ENCODE results near the gene CCNG1.

CCNG1 gene

GRCh38 chr5:163440954-163441353 is 3.6 kb downstream of the CCNG1 start (continued):
- TF ChIP-seq ZNF8 (CRISPR knock-in tag; IDR thresholded peaks at IDR 0.05) (no peak), SNAI2 (CRISPR knock-in tag; IDR thresholded peaks at IDR 0.05) (no peak), TCF4 (CRISPR knock-in tag; IDR thresholded peaks at IDR 0.05; ENCODE audit: borderline replicate concordance) (no peak), GLIS3 (CRISPR knock-in tag; IDR thresholded peaks at IDR 0.05) (no peak), CSRNP3 (CRISPR knock-in tag; IDR thresholded peaks at IDR 0.05) (no peak), POU6F1 (CRISPR knock-in tag; IDR thresholded peaks at IDR 0.05; ENCODE audit: borderline replicate concordance, low read depth) (no peak), PATZ1 (CRISPR knock-in tag; IDR thresholded peaks at IDR 0.05; ENCODE audit: borderline replicate concordance) (no peak)

- no peak for ATAC-seq
- TF ChIP-seq POU6F1 (CRISPR knock-in tag; IDR thresholded peaks at IDR 0.05; ENCODE audit: borderline replicate concordance, low read depth) (no peak), ARNTL (CRISPR knock-in tag; IDR thresholded peaks at IDR 0.05; ENCODE audit: borderline replicate concordance, low read depth) (no peak), SNAI2 (CRISPR knock-in tag; IDR thresholded peaks at IDR 0.05) (no peak), CREB5 (CRISPR knock-in tag; IDR thresholded peaks at IDR 0.05; ENCODE audit: low read depth) (no peak), GLIS3 (CRISPR knock-in tag; IDR thresholded peaks at IDR 0.05) (no peak), ZNF70 (CRISPR knock-in tag; IDR thresholded peaks at IDR 0.05) (no peak), TCF4 (CRISPR knock-in tag; IDR thresholded peaks at IDR 0.05; ENCODE audit: borderline replicate concordance) (no peak), OSR1 (CRISPR knock-in tag; IDR thresholded peaks at IDR 0.05) (no peak), ZFP3 (CRISPR knock-in tag; IDR thresholded peaks at IDR 0.05) (no peak), ZNF8 (CRISPR knock-in tag; IDR thresholded peaks at IDR 0.05) (no peak)
These were observed 7.1 kb downstream of the CCNG1 start for GRCh38 chr5:163444526-163444925.

- no peak for TF ChIP-seq BACH2 (CRISPR knock-in tag; IDR thresholded peaks at IDR 0.05; ENCODE audit: borderline replicate concordance)
- no peak for TF ChIP-seq ZNF70 (CRISPR knock-in tag; IDR thresholded peaks at IDR 0.05)
- TF ChIP-seq CSDC2 (CRISPR knock-in tag; IDR thresholded peaks at IDR 0.05): no peak
- TF ChIP-seq CSRNP3 (CRISPR knock-in tag; IDR thresholded peaks at IDR 0.05): no peak
- TF ChIP-seq TSHZ2 (CRISPR knock-in tag; IDR thresholded peaks at IDR 0.05): no peak
- TF ChIP-seq OSR1 (CRISPR knock-in tag; IDR thresholded peaks at IDR 0.05): no peak
- no peak for TF ChIP-seq PATZ1 (CRISPR knock-in tag; IDR thresholded peaks at IDR 0.05; ENCODE audit: borderline replicate concordance)
- ATAC-seq: no peak
These were observed 8.0 kb downstream of the CCNG1 start for GRCh38 chr5:163445345-163445744.
